ENCODE results near the gene NRIP3. TPM values are rescaled to one million over a fixed set of nuclear protein-coding genes. Genes with fewer than 3 reads are reported as not detected.

The NRIP3 gene
- total and polyA plus RNA-seq, 9 of the 15 experiments (the other 6 are each of a cell fraction or from before 2014, with no cell fraction given): 4.4 to 18.7 (median 11.6) TPM

DNA sequence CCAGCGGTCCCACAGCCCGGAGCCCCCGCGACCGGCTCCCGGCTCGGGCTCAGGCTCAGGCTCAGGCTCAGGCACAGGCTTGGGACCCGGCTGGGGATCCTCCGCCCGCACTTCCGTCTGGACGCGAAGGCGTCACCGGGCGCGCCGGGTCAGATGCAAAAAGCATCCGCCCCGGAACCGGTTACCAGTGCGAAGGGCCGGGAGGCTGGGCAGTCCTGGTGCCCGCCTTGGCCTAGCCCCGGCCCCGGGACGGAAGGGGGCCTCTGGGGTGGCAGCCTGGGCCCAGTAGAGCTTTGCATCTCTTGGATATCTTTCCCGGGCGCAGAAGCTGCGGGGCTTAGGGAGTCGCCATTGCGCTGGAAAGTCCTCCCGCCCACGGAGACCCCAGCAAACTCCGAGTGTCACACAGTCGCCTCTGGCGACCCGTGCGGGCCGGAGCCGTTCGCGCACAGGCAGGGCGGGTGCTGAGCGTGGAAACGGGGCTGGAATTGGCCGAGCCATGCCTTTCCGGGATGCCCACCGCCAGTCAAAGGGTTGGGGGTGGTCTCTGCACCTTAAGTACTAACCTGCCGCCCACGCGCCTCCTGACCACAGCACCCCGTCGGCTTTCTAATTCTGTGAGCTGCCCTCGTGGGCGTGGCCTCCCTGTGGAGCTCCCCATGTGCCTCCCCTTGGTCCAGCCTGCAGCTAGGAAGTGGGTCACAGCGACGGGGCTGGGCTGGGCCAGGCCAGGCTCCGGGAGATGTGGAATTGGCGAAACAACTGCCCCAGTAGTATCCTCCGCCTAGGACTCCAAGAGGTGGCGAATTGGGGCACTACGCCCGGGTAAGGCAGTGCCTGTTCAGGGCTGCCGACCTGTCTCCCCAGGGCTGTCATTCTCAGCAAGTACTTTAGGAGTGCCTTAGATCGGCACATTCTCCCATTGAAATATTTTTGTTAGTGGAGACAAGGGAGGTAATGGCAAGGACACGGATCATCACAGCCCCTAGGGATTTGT, 39.2 kb downstream of the NRIP3 start, which contains the start of gene TMEM9B (continued):
- TF ChIP-seq NBN (IDR thresholded peaks at IDR 0.05; ENCODE audit: low read depth) (peak; percentile 64), DMBX1 (CRISPR knock-in tag; IDR thresholded peaks at IDR 0.05; ENCODE audit: borderline replicate concordance) (no peak), PRPF4 (IDR thresholded peaks at IDR 0.05; ENCODE audit: insufficient read depth, low read depth, low read length, poor library complexity, severe bottlenecking) (no peak), STAT5B (CRISPR knock-in tag; IDR thresholded peaks at IDR 0.05) (no peak), KLF13 (tag; IDR thresholded peaks at IDR 0.05; ENCODE audit: borderline replicate concordance, low read depth) (peak; percentile 68; the same call in 1 of the 2 replicates), ARID2 (IDR thresholded peaks at IDR 0.05) (no peak), ETV5 (CRISPR knock-in tag; IDR thresholded peaks at IDR 0.05; ENCODE audit: low read depth) (peak; percentile 87), ADNP (tag; IDR thresholded peaks at IDR 0.05) (no peak)
- TF ChIP-seq, protein P1, sequence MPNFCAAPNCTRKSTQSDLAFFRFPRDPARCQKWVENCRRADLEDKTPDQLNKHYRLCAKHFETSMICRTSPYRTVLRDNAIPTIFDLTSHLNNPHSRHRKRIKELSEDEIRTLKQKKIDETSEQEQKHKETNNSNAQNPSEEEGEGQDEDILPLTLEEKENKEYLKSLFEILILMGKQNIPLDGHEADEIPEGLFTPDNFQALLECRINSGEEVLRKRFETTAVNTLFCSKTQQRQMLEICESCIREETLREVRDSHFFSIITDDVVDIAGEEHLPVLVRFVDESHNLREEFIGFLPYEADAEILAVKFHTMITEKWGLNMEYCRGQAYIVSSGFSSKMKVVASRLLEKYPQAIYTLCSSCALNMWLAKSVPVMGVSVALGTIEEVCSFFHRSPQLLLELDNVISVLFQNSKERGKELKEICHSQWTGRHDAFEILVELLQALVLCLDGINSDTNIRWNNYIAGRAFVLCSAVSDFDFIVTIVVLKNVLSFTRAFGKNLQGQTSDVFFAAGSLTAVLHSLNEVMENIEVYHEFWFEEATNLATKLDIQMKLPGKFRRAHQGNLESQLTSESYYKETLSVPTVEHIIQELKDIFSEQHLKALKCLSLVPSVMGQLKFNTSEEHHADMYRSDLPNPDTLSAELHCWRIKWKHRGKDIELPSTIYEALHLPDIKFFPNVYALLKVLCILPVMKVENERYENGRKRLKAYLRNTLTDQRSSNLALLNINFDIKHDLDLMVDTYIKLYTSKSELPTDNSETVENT (CRISPR knock-in tag; IDR thresholded peaks at IDR 0.05): peak; percentile 27; the same call in 1 of the 2 replicates
- TF ChIP-seq, protein P2, sequence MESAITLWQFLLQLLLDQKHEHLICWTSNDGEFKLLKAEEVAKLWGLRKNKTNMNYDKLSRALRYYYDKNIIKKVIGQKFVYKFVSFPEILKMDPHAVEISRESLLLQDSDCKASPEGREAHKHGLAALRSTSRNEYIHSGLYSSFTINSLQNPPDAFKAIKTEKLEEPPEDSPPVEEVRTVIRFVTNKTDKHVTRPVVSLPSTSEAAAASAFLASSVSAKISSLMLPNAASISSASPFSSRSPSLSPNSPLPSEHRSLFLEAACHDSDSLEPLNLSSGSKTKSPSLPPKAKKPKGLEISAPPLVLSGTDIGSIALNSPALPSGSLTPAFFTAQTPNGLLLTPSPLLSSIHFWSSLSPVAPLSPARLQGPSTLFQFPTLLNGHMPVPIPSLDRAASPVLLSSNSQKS (CRISPR knock-in tag; IDR thresholded peaks at IDR 0.05): no peak
- TF ChIP-seq, protein P3, sequence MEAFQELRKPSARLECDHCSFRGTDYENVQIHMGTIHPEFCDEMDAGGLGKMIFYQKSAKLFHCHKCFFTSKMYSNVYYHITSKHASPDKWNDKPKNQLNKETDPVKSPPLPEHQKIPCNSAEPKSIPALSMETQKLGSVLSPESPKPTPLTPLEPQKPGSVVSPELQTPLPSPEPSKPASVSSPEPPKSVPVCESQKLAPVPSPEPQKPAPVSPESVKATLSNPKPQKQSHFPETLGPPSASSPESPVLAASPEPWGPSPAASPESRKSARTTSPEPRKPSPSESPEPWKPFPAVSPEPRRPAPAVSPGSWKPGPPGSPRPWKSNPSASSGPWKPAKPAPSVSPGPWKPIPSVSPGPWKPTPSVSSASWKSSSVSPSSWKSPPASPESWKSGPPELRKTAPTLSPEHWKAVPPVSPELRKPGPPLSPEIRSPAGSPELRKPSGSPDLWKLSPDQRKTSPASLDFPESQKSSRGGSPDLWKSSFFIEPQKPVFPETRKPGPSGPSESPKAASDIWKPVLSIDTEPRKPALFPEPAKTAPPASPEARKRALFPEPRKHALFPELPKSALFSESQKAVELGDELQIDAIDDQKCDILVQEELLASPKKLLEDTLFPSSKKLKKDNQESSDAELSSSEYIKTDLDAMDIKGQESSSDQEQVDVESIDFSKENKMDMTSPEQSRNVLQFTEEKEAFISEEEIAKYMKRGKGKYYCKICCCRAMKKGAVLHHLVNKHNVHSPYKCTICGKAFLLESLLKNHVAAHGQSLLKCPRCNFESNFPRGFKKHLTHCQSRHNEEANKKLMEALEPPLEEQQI (IDR thresholded peaks at IDR 0.05): no peak

Data from K562 (cell line).